ENCODE data around the gene TCEAL1. TPM values are rescaled to one million over a fixed set of nuclear protein-coding genes. Genes with fewer than 3 reads are reported as not detected.
"Not testable (repeated sequence)": the region's sequence is repeated elsewhere in the genome, so short reads cannot be mapped to it uniquely, and the experiment has no call there.

TCEAL1 gene
- total and polyA plus RNA-seq, 11 donors: 16.4 to 33.2 (median 23.1) TPM

GRCh38 chrX:103647630-103648029 is 18.9 kb downstream of the TCEAL1 start:
- 60 to 88% (median 80%) methylated on average over 1 of the region's 1 CpG for WGBS, 4 donors
- Histone ChIP-seq H3K27ac (no peak overlapping the region), H3K27me3 (peaks cover 0 to 5% (median 0%) of the 10 kb centered on the region in 9 donors), H3K36me3 (no peaks in the 10 kb centered on the region), H3K4me1 (no peaks in the 10 kb centered on the region), H3K9me3 (peaks cover 0 to 5% (median 0%) of the 10 kb centered on the region in 12 donors), H3K4me3 (no peak overlapping the region)
- DNase-seq (no peak), ATAC-seq (no peak)
- intact Hi-C loops (cut with DNase I): no loop called here
- no peak for TF ChIP-seq CTCF (IDR thresholded peaks at IDR 0.05)

GRCh38 chrX:103651151-103651773 is 22.5 kb downstream of the TCEAL1 start:
- WGBS, 4 donors: 91 to 98% (median 92%) methylated on average over 2 of the region's 2 CpGs
- TF ChIP-seq POLR2A (IDR thresholded peaks at IDR 0.05): no peak
- TF ChIP-seq CTCF (IDR thresholded peaks at IDR 0.05): no peak
- H3K4me1 ChIP-seq: no peaks in the 10 kb centered on the region
- ATAC-seq: no peak
- DNase-seq: no peak
- no peak overlapping the region for H3K4me3 ChIP-seq
- H3K36me3 ChIP-seq: no peaks in the 10 kb centered on the region
- H3K27ac ChIP-seq: no peak overlapping the region
- H3K27me3 ChIP-seq: peaks cover 0 to 3% (median 0%) of the 10 kb centered on the region in 9 donors
- intact Hi-C loops (cut with DNase I): no loop called here
- H3K9me3 ChIP-seq: peaks cover 0 to 5% (median 0%) of the 10 kb centered on the region in 12 donors

GRCh38 chrX:103655230-103656000 is 26.6 kb downstream of the TCEAL1 start:
- ATAC-seq; H3K36me3 ChIP-seq; H3K27ac ChIP-seq; H3K4me1 ChIP-seq; H3K27me3 ChIP-seq; intact Hi-C loops (cut with DNase I); DNase-seq; H3K9me3 ChIP-seq; H3K4me3 ChIP-seq: not testable (repeated sequence)
- 80 to 87% (median 86%) methylated on average over 7 of the region's 7 CpGs for WGBS, 4 donors

- DNase-seq (no peak), ATAC-seq (no peak)
- Histone ChIP-seq H3K27me3 (peaks cover 0 to 15% (median 0%) of the 10 kb centered on the region in 9 donors), H3K36me3 (no peaks in the 10 kb centered on the region), H3K9me3 (no peaks in the 10 kb centered on the region), H3K27ac (no peak overlapping the region), H3K4me1 (no peaks in the 10 kb centered on the region), H3K4me3 (no peak overlapping the region)
- WGBS, 4 donors: 33 to 63% (median 50%) methylated on average over 3 of the region's 3 CpGs
- TF ChIP-seq POLR2A (IDR thresholded peaks at IDR 0.05) (no peak), CTCF (IDR thresholded peaks at IDR 0.05) (no peak)
- intact Hi-C loops (cut with DNase I): no loop called here
Measured at GRCh38 chrX:103656617-103657016, 27.8 kb downstream of the TCEAL1 start.

- ATAC-seq; H3K4me1 ChIP-seq; H3K4me3 ChIP-seq; intact Hi-C loops (cut with DNase I); H3K36me3 ChIP-seq; H3K9me3 ChIP-seq; H3K27ac ChIP-seq; DNase-seq: not testable (repeated sequence)
- H3K27me3 ChIP-seq: peaks cover 0 to 18% (median 0%) of the 10 kb centered on the region in 9 donors
- WGBS, 4 donors: 79 to 98% (median 92%) methylated on average over 2 of the region's 2 CpGs
Measured at GRCh38 chrX:103657066-103657465, 28.3 kb downstream of the TCEAL1 start.
